HG03457 (cell line): ENCODE measurements around the gene C2CD2.

Experiments
- ATAC-seq: cut with Tn5 transposase; IDR thresholded peaks from one replicate; pipeline ENCODE4 v1.9.1; 2021; ENCODE audit warnings: moderate number of reproducible peaks; ENCODE audit not compliant: unreplicated experiment

The C2CD2 gene

DNA sequence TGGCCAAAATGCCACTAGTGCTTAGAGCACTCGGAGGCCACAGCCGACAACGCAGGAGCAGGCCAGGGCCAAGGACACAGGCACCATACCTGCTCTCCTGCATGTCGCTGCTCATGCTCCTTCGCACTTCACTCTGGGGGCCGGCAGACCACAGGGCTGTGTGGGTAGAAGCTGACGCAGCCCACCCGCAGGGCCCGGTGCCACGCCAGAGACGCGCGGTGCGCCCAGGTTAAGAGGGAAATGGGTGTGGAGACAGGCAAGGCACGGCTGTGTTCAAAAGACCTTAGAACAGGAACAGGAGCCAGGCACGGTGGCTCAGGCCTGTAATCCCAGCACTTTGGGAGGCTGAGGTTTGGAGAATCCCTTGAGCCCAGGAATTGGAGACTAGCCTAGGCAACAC, 61.1 kb downstream of the C2CD2 start:
- no peak for ATAC-seq

DNA sequence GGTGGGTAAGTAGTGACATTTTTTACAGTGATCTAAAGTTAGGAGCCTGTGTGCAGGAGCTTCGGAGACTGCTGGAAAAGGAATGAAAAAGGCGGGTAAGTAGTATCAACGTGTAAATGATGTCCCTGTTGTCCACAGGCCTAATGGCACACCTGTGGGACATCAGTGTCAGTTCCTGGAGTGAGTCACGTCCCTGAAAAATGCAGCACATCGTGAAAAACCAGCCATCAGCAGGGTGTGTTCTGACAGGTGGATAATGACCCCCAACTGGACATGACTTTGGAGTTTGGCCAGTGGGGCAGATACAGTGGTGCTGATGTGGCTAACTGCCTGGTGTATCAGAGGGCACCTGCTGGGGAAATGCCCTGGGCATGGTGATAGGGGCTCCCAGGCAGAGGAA, 62.7 kb downstream of the C2CD2 start:
- no peak for ATAC-seq

DNA sequence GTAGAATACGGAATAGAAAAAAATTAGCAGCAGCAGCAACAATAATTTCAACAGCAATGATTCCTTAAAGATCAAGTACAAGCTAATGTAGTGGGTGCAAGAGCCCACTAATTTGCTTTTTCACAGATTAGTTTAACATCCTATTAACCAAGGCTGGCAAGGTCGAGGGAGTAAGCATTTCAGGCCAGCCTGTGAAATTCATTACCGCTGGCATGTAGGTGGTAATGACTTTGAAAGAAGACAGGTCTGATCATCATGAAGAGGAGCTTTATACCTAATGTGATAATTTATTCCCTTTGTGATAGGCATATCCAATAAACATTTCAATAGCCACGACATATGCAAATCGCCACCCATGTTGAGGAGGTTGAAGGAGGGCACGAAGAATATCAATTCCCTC, 63.5 kb downstream of the C2CD2 start:
- no peak for ATAC-seq

DNA sequence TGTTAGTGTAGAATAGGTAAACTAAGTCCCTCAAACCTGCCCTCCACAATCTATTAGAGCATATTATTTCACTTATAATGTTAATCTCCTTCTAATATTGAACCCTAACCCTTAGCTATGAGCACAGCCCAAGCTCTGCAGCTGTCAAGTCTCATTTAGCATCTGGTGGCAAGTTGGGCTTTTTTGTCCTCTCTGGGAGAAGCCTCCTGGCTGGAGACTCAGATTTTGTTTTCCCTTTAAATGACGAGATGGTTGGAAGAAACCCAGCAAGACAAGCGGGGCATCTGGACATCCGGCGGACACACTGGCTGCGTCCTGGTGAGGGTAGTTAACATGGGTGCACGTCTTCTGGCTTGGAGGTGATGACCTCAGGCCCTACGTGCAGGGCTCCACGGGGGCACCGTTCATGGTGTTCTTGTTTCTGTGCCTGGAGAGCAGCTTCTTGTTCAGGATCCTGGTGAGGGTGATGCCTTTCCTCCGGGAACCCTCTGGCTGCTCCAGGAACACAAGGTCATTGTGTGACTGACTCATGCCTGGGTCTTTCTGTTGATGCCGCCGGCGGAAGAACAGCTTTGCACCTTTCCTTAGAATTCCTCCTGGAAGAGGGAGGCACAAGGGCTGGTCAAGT, 65.0 kb downstream of the C2CD2 start:
- no peak for ATAC-seq

DNA sequence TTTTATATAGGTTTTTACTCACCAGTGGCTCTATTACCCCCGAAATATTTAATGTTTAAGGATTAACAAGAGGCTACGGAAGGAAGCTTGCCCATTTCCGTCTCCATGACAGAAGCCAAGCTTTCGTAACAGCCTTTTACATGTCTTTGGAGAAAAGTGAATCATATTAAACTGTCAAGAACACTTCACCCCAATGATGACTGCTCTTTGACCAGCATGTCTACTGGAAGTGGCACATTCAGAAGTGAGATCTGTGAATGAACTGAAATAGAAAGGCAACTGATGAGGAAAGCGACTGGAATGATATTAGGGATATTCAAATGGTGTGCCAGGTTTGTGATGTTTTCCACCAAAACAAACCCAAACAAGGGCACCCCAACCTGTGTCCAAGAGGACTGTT, 66.2 kb downstream of the C2CD2 start:
- no peak for ATAC-seq

DNA sequence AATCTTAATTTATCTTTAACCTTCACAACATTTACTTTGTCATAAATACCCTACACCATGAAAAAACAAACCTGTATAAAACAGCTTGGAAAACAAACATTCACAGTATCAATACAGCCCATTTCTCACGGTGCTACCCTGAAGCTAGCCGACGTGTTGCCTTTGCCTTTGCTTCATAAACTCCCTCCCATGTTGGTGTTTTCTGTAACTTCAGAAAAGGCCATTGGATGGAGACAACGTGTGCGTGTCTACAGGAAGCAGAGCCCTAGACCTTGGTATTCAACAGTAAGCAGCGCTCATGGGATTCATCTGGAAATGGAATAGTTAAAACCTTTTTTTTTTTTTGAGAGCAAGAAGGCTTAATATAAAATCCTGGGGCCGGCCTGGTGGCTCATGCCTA, 67.5 kb downstream of the C2CD2 start:
- no peak for ATAC-seq

DNA sequence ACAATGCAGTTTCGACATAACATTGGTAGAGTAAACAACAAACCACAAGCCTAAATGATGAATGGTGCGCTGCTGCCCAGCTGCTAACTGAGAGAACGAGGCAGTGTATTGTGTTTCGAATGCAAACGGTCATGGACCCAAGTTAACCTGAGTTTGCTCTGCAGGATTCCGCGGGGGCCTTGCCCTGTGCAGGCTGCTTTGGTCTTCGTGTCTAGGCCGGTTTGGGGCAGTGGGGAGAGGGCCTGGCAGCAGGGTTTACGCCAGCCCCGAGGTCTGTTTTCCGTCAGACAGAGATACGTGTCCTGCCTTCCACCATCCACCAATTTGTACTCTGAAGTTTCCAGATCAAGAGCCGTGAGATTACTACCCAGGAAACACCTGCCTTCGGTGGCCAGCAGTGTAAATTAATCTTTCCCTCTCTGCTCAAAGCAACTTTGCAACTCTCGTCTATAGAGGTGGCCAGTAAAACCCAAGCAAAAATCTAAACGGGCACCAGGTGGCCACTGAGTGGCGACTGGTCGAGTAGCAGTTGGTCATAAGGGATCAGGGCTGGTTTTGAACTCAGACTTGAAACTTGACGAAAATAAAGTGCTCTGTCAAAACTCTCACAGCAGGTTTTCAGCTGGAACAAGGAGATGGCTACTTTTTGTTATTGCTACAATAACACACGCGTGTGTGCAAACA, 68.3 kb downstream of the C2CD2 start:
- ATAC-seq, result no peak

DNA sequence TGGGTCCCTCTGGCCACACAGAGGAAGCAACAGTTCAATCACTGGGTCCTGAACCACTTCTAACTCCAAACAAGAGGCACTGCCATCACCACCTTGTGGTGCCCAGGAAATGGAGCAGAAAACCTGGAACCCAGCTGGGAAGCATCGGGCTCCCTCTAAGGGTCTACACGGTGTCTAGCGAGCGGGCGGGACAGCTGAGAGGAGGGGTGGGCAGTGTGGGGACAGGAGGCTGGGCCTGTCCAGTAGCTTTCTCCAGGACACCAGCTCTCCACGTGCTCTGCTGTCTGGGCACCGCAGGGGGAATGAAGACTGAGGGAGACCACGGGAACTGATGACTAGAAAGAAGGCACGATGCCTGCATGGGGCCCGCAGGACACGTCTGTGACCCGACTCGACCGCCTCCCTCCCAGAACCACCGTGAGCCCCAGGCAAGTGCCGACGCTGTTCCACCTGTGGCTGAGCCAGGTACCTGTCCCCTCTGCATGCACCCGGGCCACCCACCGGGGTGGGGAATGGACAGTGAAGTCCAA, 69.3 kb downstream of the C2CD2 start:
- ATAC-seq, result no peak

DNA sequence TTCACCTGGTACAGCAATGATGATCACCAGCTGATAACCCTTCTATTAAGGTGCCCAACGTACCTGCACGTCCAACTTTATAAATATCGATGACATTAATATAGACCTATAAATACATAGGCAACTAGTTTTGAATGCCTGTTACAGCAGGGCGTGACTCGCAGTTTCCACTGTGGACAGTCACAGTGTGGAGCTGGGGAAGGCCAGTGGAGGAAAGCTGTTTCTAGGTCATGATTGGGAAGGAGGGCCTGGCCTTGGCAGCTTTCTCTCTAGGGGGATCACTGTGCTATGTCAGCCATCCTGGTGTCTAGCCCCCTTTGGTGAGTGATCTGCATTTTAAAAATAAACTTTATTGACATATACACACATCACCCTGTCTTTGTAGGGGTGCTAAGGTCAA, 70.2 kb downstream of the C2CD2 start:
- ATAC-seq, result no peak

DNA sequence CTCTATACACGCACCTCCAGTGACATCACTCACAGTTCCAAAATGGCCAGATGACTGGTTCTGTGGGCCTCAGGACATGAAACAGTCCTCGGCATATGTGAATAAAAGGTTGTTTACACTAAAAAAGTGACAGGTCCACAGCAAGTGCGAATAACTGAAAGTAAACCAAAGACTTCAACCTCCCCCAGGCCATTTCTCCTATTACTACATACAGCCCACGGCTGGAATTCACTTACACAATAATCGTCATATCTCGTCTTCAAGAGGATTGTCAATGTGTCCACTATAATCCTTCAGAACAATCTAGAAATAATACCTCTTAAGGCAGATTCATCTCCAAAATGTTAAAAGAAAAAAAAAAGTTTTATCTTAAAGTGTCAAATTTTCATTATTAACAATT, 72.8 kb downstream of the C2CD2 start:
- no peak for ATAC-seq

DNA sequence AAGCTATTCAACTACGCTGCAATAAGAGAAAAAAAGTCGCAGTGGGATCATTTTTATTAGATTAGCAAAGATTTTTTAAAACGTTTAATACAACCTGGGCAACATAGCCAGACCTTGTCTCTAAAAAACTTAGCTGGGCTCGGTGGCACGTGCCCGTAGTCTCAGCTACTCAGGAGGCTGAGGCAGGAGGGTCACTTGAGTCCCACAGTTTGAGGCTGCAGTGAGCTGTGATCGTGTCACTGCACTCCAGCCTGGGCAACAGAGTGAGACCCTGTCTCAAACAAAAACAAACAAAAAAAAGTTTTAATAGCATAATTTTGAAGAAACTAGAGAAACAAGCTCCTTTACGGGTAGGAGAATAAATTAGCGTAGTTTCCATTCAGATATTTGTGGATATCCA, 73.7 kb downstream of the C2CD2 start:
- ATAC-seq, result no peak

DNA sequence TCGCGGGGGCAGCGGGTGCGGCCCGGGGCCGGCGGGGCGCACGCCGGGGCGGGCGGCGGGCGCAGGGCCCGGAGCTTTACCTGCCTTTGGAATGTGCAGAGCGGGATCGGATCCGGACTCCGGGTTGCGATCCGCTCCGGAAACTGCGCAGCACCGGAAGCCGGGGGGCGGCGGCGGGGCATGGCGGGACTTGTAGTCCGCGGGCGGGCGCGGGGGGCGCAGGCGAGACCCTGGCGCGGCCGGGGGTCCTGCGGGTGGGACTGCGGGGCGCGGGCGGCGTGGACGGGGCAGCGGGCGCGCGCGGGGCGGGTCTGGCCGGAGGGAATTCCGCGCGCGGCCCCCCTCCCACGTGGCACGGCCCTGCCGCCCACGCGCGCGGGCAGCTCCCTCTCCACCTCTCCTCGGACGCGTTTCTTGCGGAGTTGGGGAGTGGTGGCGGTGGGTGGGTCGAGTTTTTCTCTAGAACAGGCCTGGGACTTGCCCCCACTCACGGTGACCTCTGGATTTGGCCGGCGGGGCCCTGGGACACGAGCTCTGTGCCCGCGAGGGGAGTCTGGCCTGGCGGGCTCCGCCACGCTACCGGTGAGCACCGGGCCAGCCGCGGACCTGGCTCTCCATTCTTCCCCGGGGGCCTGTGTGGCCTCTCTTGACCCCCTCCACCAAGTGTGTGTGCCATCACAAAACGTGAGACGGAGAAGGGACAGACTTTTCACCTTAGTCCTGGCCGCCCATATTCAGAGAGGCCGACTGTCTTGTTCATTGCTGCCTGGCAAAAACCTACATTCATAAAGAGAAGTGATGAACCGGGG, 74.4 kb downstream of the C2CD2 start, which contains the start of gene PRDM15:
Gene PRDM15 (minus strand): TSS at position 155 of the 809 bp plus-strand sequence. CDS start 18,981 bp downstream, outside the sequence.
- ATAC-seq, result peak; percentile 40

DNA sequence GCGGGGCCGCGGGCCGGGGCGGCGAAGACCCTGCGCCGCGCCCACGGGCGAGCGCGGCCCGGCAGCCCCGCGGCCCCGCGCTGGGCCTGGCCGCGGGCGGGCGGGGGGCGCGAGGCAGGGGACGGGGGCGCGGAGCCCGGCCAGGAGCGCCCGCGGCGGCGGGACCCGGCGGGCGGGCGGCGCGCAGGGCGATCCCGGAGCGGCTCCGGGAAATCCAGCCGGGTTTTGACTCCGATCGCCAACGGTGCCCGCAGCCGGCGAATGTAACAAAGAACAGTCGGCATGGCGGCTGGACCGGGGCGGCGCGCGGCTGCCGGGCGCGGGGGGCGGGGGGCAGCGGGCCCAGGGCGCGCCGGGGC, 75.0 kb downstream of the C2CD2 start:
- peak; percentile 38 for ATAC-seq

DNA sequence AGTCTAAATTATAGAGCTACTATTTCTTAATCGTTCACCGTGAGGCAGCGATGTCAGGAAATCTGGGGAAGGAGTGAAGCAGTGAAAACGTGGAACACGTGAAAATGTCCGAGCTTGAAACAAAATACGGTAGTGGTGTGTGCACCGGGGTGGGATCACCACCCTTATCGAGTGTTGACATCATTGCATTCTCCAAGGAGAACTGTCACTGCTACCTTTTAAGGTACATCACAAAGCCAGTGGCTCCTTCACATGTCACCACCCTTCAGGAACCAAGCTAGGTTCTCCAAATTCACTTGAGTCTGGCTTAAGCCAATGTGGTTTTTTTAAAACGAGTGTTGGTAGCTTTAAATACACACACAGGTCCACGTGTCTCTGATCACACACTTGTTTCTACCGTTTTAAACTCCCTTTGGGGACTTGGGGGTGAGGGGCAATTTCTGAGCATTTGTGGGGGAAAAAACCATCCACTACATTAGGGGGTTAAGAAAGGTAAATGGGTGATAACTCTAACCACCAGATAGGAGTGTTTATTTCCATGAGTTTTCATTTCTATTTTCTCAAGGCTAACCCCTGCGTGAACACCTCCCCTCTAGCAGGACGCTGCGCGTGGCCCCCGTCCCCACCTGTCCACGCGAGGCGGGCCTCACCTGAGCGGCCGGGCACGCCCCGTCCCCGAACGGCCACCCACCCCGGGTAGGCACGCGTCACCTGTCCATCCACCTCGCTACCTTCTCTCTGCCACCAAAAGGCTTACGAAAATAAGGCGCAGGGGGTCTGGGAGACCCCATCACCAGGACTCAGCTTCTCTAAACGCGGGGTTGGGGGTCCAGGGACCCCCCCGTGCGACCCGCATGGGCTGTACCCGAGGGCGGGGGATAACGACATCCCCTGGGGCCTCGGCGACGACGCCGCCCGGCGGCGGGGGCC, 75.7 kb downstream of the C2CD2 start:
- peak; percentile 26 for ATAC-seq

DNA sequence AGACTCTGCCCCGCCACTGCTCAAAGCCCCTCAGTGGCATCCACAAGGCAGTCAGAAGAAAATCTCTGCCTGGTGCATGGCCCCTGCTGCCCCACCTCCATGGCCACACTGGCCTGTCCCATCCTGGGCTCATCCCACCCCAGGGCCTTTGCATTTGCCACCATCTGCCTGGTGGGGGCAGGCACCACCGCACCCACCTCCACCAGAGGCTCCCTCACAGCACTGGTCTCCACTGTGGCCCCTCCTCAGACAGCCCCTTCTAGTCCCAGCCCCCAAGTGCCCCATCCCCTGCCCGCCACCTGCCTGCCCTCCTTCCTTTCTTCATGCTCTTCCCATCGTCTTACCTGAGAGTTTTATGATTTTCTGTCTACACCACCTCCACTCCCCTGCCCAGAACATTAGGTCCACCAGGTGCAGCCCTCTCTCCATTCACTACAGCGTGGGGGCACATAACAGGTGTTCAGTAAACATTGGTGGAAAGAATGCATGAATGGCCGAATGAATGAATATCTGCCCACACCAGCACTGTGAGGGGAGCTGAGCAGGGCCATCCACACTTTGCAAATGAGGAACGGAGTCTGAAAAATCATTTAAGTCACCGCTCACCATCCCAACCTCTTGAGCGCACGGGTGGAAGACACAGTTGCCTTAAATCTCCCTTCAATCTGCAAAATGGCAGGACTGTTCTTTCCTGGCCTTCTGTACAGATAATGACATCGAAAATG, 76.7 kb downstream of the C2CD2 start:
- no peak for ATAC-seq

DNA sequence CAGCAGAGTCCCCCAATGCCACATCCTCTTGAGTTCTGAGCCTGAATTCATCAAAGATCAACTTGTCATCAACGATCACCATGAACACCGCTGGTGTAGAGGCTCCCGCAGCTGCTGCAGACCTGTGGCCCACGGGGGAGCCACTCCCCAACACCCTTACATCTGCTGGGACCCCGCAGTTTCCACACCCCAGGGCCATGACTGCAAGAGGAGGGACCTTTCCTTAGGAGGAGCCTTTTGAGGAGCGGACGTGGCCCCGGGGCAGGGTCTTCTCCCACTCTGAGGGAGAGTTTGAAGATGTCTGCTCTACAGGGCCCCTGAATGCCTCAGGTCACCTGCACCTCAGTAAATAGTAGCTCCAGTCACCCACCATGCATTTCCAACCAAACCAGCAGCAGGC, 77.4 kb downstream of the C2CD2 start:
- no peak for ATAC-seq

DNA sequence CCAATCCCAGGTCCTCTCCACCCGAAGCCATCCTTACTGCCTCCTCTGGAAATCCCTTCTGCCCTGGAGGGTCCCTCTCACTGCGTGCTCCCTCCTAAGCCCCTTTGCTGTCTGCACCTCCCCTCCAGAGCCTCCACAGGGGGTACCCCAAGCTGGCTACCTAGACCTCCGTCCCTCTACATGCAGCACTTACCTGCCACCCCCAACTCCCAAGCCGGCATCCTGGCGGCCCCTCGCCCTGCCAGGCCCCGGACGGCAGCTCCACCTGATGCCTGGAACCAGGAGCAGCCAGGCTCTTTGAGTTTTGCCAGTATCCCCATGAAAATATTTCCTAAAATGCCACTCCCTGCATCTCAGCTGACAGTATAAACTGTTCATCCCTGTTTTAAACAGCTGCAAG, 78.7 kb downstream of the C2CD2 start:
- ATAC-seq, result no peak

DNA sequence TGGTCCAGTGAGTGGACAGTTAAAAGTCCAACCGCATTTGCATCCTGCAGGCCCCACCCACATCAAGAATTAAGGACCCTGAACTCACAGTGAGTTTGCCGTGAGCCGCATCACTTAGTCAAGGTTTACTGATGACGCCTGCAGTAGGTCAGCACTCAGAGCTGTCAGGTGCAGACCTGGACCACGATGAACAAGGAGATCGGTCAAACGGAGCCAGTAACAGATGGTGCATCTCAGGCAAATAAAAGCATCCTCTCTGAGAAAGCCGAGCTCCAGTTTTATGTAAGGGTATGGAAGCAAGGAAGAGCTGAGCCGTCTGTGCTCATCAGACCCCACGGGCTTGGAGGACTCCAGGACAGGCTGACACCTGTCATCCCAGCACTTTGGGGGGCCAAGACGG, 79.2 kb downstream of the C2CD2 start:
- ATAC-seq, result no peak

DNA sequence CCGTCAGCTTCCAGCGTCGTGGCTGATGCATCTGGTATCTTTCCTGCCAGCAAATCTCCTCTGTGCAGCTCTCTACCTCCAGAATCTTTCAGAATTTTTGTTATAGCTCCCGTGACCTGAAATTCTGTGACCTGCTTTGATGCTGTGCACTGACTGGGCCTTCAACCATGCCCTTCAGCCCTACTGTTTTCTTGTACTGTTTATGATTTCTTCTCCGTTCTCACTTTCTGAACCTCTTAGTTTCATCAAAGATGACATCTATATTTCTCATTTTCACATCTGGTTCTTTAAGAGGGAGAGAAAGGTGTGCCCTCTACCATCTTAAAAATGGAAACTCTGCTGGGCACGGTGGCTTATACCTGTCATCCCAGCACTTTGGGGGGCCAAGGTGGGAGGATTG, 80.4 kb downstream of the C2CD2 start:
- no peak for ATAC-seq

DNA sequence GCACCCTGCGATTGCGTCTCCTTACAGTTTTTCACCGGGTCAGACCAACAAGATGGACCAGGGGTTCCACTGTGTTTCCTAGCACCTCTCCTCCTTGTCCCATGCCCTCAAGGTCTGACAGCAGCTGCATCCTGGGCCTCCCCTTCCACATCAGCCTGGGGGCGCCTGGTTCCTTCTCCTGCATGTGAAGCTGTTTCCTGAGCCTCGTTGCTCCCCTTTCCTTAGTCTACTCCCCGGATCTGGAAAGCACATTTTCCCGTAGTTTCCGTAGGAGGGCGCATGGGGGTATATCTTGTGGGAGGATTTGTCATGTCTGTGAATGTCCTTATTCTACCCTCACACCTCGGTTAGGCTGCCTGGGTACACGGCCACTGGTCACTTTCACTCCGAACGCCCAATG, 80.8 kb downstream of the C2CD2 start:
- no peak for ATAC-seq
